ENCODE data around the gene TSPEAR.

Gene TSPEAR

GRCh38 chr21:44478124-44478800 lies 233.1 kb downstream of the TSPEAR start:
- DNase-seq = peak in 1 of 2 donors; percentile 15

GRCh38 chr21:44477712-44478111 lies 233.7 kb downstream of the TSPEAR start:
- no peak for DNase-seq

GRCh38 chr21:44477131-44477530 lies 234.2 kb downstream of the TSPEAR start:
- DNase-seq = no peak

GRCh38 chr21:44475266-44475845 lies 236.0 kb downstream of the TSPEAR start:
- no peak for DNase-seq

GRCh38 chr21:44473915-44474555 lies 237.3 kb downstream of the TSPEAR start:
- DNase-seq = no peak

- no peak for DNase-seq
Measured at GRCh38 chr21:44471996-44472395, 239.4 kb downstream of the TSPEAR start.

GRCh38 chr21:44471341-44471740 lies 240.0 kb downstream of the TSPEAR start:
- no peak for DNase-seq

GRCh38 chr21:44467859-44468195 lies 243.5 kb downstream of the TSPEAR start:
- no peak for DNase-seq

- DNase-seq = no peak
Measured at GRCh38 chr21:44466996-44467858, 244.1 kb downstream of the TSPEAR start.

- no peak for DNase-seq
Measured at GRCh38 chr21:44466351-44466954, 244.9 kb downstream of the TSPEAR start.

- DNase-seq = no peak
Measured at GRCh38 chr21:44464351-44464750, 247.0 kb downstream of the TSPEAR start.

- no peak for DNase-seq
Measured at GRCh38 chr21:44463724-44464123, 247.6 kb downstream of the TSPEAR start.

GRCh38 chr21:44462834-44463200 lies 248.6 kb downstream of the TSPEAR start:
- no peak for DNase-seq

GRCh38 chr21:44462086-44462833 lies 249.1 kb downstream of the TSPEAR start:
- no peak for DNase-seq

GRCh38 chr21:44461464-44462001 lies 249.8 kb downstream of the TSPEAR start:
- no peak for DNase-seq

- DNase-seq = no peak
Measured at GRCh38 chr21:44461005-44461404, 250.4 kb downstream of the TSPEAR start.

- no peak for DNase-seq
Measured at GRCh38 chr21:44460441-44460755, 251.0 kb downstream of the TSPEAR start.

- no peak for DNase-seq
Measured at GRCh38 chr21:44459712-44460440, 251.5 kb downstream of the TSPEAR start.

GRCh38 chr21:44458971-44459711 lies 252.2 kb downstream of the TSPEAR start:
- DNase-seq = no peak

- no peak for DNase-seq
Measured at GRCh38 chr21:44456915-44457736, 254.2 kb downstream of the TSPEAR start.

Data from inflammatory macrophage (primary cell).